CD4-positive, alpha-beta T cell (primary cell): ENCODE results near the gene NME7. TPM values are rescaled to one million over a fixed set of nuclear protein-coding genes. Genes with fewer than 3 reads are reported as not detected.
"Not testable (repeated sequence)": the region's sequence is repeated elsewhere in the genome, so short reads cannot be mapped to it uniquely, and the experiment has no call there.

ENCODE experiments used
- ATAC-seq: fragments of 200-7000 bp; cut with Tn5 transposase; one replicate; pipeline ENCODE4 v1.10.0; 2022; ENCODE audit warnings: mild to moderate bottlenecking; ENCODE audit not compliant: poor library complexity
- CTCF ChIA-PET: fragments of 350-600 bp; sonication (Branson Sonifier 250); formaldehyde crosslinking; loops from one replicate; lab custom pipeline; 2021; ENCODE audit warnings: antibody characterized with exemption, inconsistent platforms; lab: Charles Lee
- POLR2A ChIA-PET: fragments of 350-600 bp; sonication (Branson Sonifier 250); formaldehyde crosslinking; loops from one replicate; lab custom pipeline; 2021; ENCODE audit warnings: antibody characterized with exemption, inconsistent platforms; lab: Charles Lee
- DNase-seq, 14 experiments: peaks; one replicate each; pipeline ENCODE4 v3.0.0-alpha.2; 2013 to 2020; ENCODE audit warnings: mixed read lengths in 2 of 14
- H3K27ac ChIP-seq, 2 donors: one replicate each; pipeline versions ENCODE4 v1.5.1 to v1.7.0; 2013; ENCODE audit warnings: low read length in 2 of 2, low read depth in 1 of 2, mild to moderate bottlenecking in 1 of 2
- H3K27me3 ChIP-seq, 2 experiments: 1 replicate in 1 of 2; 2 replicates in 1 of 2; pipeline versions ENCODE4 v1.6.1 to v1.7.0; 2013; ENCODE audit warnings: low read length in 2 of 2, control low read depth in 1 of 2, mild to moderate bottlenecking in 1 of 2, moderate library complexity in 1 of 2; ENCODE audit not compliant: insufficient read depth in 2 of 2, control insufficient read depth in 1 of 2
- H3K36me3 ChIP-seq: one replicate; pipeline ENCODE4 v1.6.1; 2013; ENCODE audit warnings: low read length, control low read depth; ENCODE audit not compliant: insufficient read depth
- H3K4me1 ChIP-seq: one replicate; pipeline ENCODE4 v1.6.1; 2013; ENCODE audit warnings: low read length, control low read depth; ENCODE audit not compliant: insufficient read depth
- H3K4me3 ChIP-seq: one replicate; pipeline ENCODE4 v1.5.1; 2013; ENCODE audit warnings: mild to moderate bottlenecking, low read length, moderate library complexity
- H3K9me3 ChIP-seq, 2 experiments: 1 replicate in 1 of 2; 2 replicates in 1 of 2; pipeline versions ENCODE4 v1.6.1 to v1.7.0; 2013; ENCODE audit warnings: low read length in 2 of 2, mild to moderate bottlenecking in 2 of 2, control low read depth in 1 of 2, moderate library complexity in 1 of 2; ENCODE audit not compliant: control insufficient read depth in 1 of 2, insufficient read depth in 1 of 2
- H3K27ac Mint-ChIP-seq: one replicate; pipeline ENCODE4 v1.8.0; 2020; ENCODE audit warnings: mixed read lengths
- H3K27me3 Mint-ChIP-seq: one replicate; pipeline ENCODE4 v1.8.0; 2021; ENCODE audit warnings: mixed read lengths
- H3K36me3 Mint-ChIP-seq: one replicate; pipeline ENCODE4 v1.8.0; 2021; ENCODE audit warnings: low read depth, mixed read lengths
- H3K4me1 Mint-ChIP-seq: one replicate; pipeline ENCODE4 v1.8.0; 2021; ENCODE audit warnings: low read depth, mixed read lengths
- H3K4me3 Mint-ChIP-seq: one replicate; pipeline ENCODE4 v1.8.0; 2020; ENCODE audit warnings: mild to moderate bottlenecking, mixed read lengths
- H3K9me3 Mint-ChIP-seq: one replicate; pipeline ENCODE4 v1.8.0; 2020; ENCODE audit warnings: mixed read lengths
- CTCF ChIP-seq: fragments of 200-600 bp; IDR thresholded peaks from one replicate; pipeline ENCODE4 v1.8.0; 2022; ENCODE audit warnings: antibody characterized with exemption, mild to moderate bottlenecking
- intact Hi-C, 2 experiments: fragments of 100-400 bp; cut with DNase I in 1 of 2; cut with micrococcal nuclease in 1 of 2; formaldehyde crosslinking; loops; one replicate each; pipeline versions ENCODE4 v1.15.1 to v1.9.0; 2023 to 2025; cut with DNase I, micrococcal nuclease
- total RNA-seq, 174 experiments: library from RNA in 2 of 174; stranded (reverse) in 2 of 174; gene quantifications; one replicate each; pipeline ENCODE4 v1.2.3 and lab custom pipeline; 2021 to 2026

The NME7 gene
- total RNA-seq, 2 experiments from 2014 or later, result 7.2 to 8.3 TPM

GRCh38 chr1:169180174-169180573 is 187.4 kb downstream of the NME7 start:
- intact Hi-C loops, result no loop called here
- Histone ChIP-seq H3K36me3 (no peaks in the 10 kb centered on the region), H3K9me3 (no peaks in the 10 kb centered on the region), H3K27me3 (no peaks in the 10 kb centered on the region), H3K4me1 (no peaks in the 10 kb centered on the region), H3K4me3 (no peak overlapping the region), H3K27ac (no peak overlapping the region)
- ATAC-seq (no peak), DNase-seq (no peak)
- ChIA-PET CTCF (interaction anchor here (1.0 kb wide), 1 partner anchor 10 kb away, joined by 4 read pairs; no protein-coding TSS in a partner anchor), POLR2A (no interaction called here)
- H3K9me3 Mint-ChIP-seq, result no peaks in the 10 kb centered on the region
- H3K27me3 Mint-ChIP-seq, result no peaks in the 10 kb centered on the region
- no peaks in the 10 kb centered on the region for H3K4me1 Mint-ChIP-seq
- no peak overlapping the region for H3K4me3 Mint-ChIP-seq
- H3K27ac Mint-ChIP-seq, result no peak overlapping the region
- no peaks in the 10 kb centered on the region for H3K36me3 Mint-ChIP-seq
- TF ChIP-seq CTCF, result no peak

DNA sequence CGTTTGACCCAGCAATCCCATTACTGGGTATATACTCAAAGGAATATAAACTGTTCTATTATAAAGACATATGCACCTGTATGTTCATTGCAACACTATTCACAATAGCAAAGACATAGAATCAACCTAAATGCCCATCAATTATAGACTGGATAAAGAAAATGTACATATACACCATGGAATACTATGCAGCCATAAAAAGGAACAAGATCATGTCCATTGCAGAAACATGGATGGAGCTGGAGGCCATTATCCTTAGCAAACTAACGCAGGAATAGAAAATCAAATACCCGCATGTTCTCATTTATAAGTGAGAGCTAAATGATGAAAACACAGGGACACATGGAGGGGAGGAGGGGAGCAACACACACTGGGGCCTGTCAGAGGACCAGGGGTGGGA is 188.2 kb downstream of the NME7 start:
- H3K9me3 Mint-ChIP-seq, H3K27me3 Mint-ChIP-seq, H3K27ac Mint-ChIP-seq, H3K27ac ChIP-seq, H3K4me1 ChIP-seq, H3K36me3 ChIP-seq, POLR2A ChIA-PET, intact Hi-C loops, H3K36me3 Mint-ChIP-seq, ATAC-seq, H3K4me3 Mint-ChIP-seq, H3K4me3 ChIP-seq, H3K27me3 ChIP-seq, H3K9me3 ChIP-seq, DNase-seq, H3K4me1 Mint-ChIP-seq: not testable (repeated sequence)
- CTCF ChIA-PET, result interaction anchor here (1.0 kb wide), 1 partner anchor 9 kb away, joined by 4 read pairs; no protein-coding TSS in a partner anchor

GRCh38 chr1:169175461-169175860 is 192.1 kb downstream of the NME7 start:
- Histone ChIP-seq H3K4me3 (no peak overlapping the region), H3K9me3 (no peaks in the 10 kb centered on the region), H3K4me1 (no peaks in the 10 kb centered on the region), H3K27me3 (no peaks in the 10 kb centered on the region), H3K36me3 (no peaks in the 10 kb centered on the region), H3K27ac (no peak overlapping the region)
- ChIA-PET CTCF (interaction anchor here (1.8 kb wide), 1 partner anchor 10 kb away, joined by 6 read pairs; no protein-coding TSS in a partner anchor), POLR2A (no interaction called here)
- H3K9me3 Mint-ChIP-seq, result no peaks in the 10 kb centered on the region
- no peak overlapping the region for H3K27ac Mint-ChIP-seq
- H3K4me1 Mint-ChIP-seq, result no peaks in the 10 kb centered on the region
- DNase-seq, result no peak
- no peak overlapping the region for H3K4me3 Mint-ChIP-seq
- no peak for ATAC-seq
- no peak for TF ChIP-seq CTCF
- H3K36me3 Mint-ChIP-seq, result no peaks in the 10 kb centered on the region
- H3K27me3 Mint-ChIP-seq, result no peaks in the 10 kb centered on the region
- intact Hi-C loops, result no loop called here

GRCh38 chr1:169163059-169163458 is 204.5 kb downstream of the NME7 start:
- DNase-seq (no peak), ATAC-seq (no peak)
- no peaks in the 10 kb centered on the region for H3K4me1 Mint-ChIP-seq
- no peak overlapping the region for H3K4me3 Mint-ChIP-seq
- intact Hi-C loops, result no loop called here
- Histone ChIP-seq H3K4me1 (no peaks in the 10 kb centered on the region), H3K27me3 (no peaks in the 10 kb centered on the region), H3K4me3 (no peak overlapping the region), H3K36me3 (no peaks in the 10 kb centered on the region), H3K9me3 (no peaks in the 10 kb centered on the region), H3K27ac (no peak overlapping the region)
- H3K27me3 Mint-ChIP-seq, result no peaks in the 10 kb centered on the region
- H3K27ac Mint-ChIP-seq, result no peak overlapping the region
- CTCF ChIA-PET, result no interaction called here
- no peak for TF ChIP-seq CTCF
- no peaks in the 10 kb centered on the region for H3K36me3 Mint-ChIP-seq
- no peaks in the 10 kb centered on the region for H3K9me3 Mint-ChIP-seq
- POLR2A ChIA-PET, result no interaction called here
